Neural progenitor cell (in vitro differentiated cells): ENCODE data around the gene TAX1BP3. TPM values are rescaled to one million over a fixed set of nuclear protein-coding genes. Genes with fewer than 3 reads are reported as not detected.
A peak's percentile ranks its signal among the peaks of the same experiment; 100 is the strongest.

ENCODE experiments used
- DNase-seq: peaks from one replicate; pipeline ENCODE4 v3.0.0-alpha.2; 2016; ENCODE audit warnings: low spot score
- H2AFZ ChIP-seq: fragments of 200-600 bp; sonication (generic); replicated peaks from 2 replicates; pipeline ENCODE4 v1.6.1; 2016; ENCODE audit warnings: antibody characterized with exemption
- H3F3A ChIP-seq: fragments of 200-600 bp; sonication (generic); 2 replicates; pipeline ENCODE4 v1.6.1; 2016; ENCODE audit warnings: antibody characterized with exemption, low read depth
- H3K27ac ChIP-seq: fragments of 200-600 bp; sonication (generic); 2 replicates; pipeline ENCODE4 v1.5.1; 2016; ENCODE audit warnings: mild to moderate bottlenecking
- H3K27me3 ChIP-seq: fragments of 200-600 bp; sonication (generic); 2 replicates; pipeline ENCODE4 v1.6.1; 2016; ENCODE audit warnings: mild to moderate bottlenecking, moderate library complexity
- H3K36me3 ChIP-seq: fragments of 200-600 bp; sonication (generic); 2 replicates; pipeline ENCODE4 v1.5.1; 2016
- H3K4me1 ChIP-seq: fragments of 200-600 bp; sonication (generic); 2 replicates; pipeline ENCODE4 v1.6.1; 2016; ENCODE audit warnings: mixed run types
- H3K4me2 ChIP-seq: fragments of 200-600 bp; sonication (generic); 2 replicates; pipeline ENCODE4 v1.6.1; 2016
- H3K4me3 ChIP-seq: fragments of 200-600 bp; sonication (generic); 2 replicates; pipeline ENCODE4 v1.5.1; 2016
- H3K79me2 ChIP-seq: fragments of 200-600 bp; sonication (generic); 2 replicates; pipeline ENCODE4 v1.6.1; 2016; ENCODE audit warnings: low read depth
- H3K9ac ChIP-seq: fragments of 200-600 bp; sonication (generic); 2 replicates; pipeline ENCODE4 v1.6.1; 2016
- H3K9me3 ChIP-seq: fragments of 200-600 bp; sonication (generic); 2 replicates; pipeline ENCODE4 v1.5.1; 2016; ENCODE audit warnings: low read depth
- H4K20me1 ChIP-seq: fragments of 200-600 bp; sonication (generic); 2 replicates; pipeline ENCODE4 v1.6.1; 2016; ENCODE audit warnings: low read depth
- H3K27ac Mint-ChIP-seq: 3 replicates; pipeline ENCODE4 v1.8.0; 2021; ENCODE audit warnings: mixed read lengths
- H3K27me3 Mint-ChIP-seq: 2 replicates; pipeline ENCODE4 v1.8.0; 2022; ENCODE audit warnings: low read depth, mild to moderate bottlenecking, inconsistent platforms, moderate library complexity, mixed read lengths; ENCODE audit not compliant: insufficient read depth
- H3K36me3 Mint-ChIP-seq: 3 replicates; pipeline ENCODE4 v1.8.0; 2021; ENCODE audit warnings: mixed read lengths
- H3K4me1 Mint-ChIP-seq: 3 replicates; pipeline ENCODE4 v1.8.0; 2021; ENCODE audit warnings: mixed read lengths
- H3K4me3 Mint-ChIP-seq: 3 replicates; pipeline ENCODE4 v1.8.0; 2021; ENCODE audit warnings: mild to moderate bottlenecking, moderate library complexity, mixed read lengths
- H3K9me3 Mint-ChIP-seq: 3 replicates; pipeline ENCODE4 v1.8.0; 2020; ENCODE audit warnings: mixed read lengths
- EZH2 ChIP-seq: fragments of 200-600 bp; sonication (generic); IDR thresholded peaks from 2 replicates; pipeline ENCODE4 v1.6.1; 2017; ENCODE audit warnings: antibody characterized with exemption, mild to moderate bottlenecking, moderate library complexity
- EZH2phosphoT487 ChIP-seq: fragments of 200-600 bp; sonication (generic); IDR thresholded peaks from 2 replicates; pipeline ENCODE4 v1.6.1; 2017; ENCODE audit warnings: antibody characterized with exemption
- total RNA-seq: library from RNA; depleted of rRNA; stranded (reverse); fragments of >200 nt; gene quantifications from 2 replicates; pipeline ENCODE4 v1.2.3, GENCODE V29; 2015; ENCODE audit warnings: low replicate concordance
- TF ChIP-seq, protein P1 (sequence below): fragments of 200-600 bp; sonication (generic); IDR thresholded peaks from 2 replicates; pipeline ENCODE4 v1.5.1; 2017; ENCODE audit warnings: antibody characterized with exemption, mild to moderate bottlenecking

The TAX1BP3 gene
- total RNA-seq, 1 donor from 2014 or later: 27.3 TPM

DNA sequence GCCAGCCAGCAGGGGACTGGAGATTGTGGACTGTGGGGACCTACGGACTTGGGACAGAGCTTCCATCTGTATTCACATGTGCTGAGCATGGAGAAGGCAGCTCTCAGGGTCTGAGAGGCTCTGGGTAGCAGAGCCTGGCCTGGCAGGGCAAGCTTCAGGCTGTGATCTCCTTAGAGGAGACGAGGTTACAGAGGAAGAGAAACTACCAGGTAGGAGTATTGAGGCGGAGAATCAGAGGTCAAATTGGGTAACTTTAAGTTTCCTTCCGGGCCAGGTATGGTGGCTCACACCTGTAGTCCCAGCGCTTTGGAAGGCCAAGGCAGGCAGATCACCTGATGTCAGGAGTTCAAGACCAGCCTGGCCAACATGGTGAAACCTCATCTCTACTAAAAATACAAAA, 23.1 kb downstream of the TAX1BP3 start:
- H2AFZ ChIP-seq: no peak overlapping the region
- Mint-ChIP-seq H3K9me3 (no peaks in the 10 kb centered on the region), H3K36me3 (peaks cover 6% of the 10 kb centered on the region), H3K4me3 (no peak overlapping the region), H3K27ac (no peak overlapping the region), H3K27me3 (no peaks in the 10 kb centered on the region), H3K4me1 (peaks cover 20% of the 10 kb centered on the region)
- no peak for TF ChIP-seq EZH2phosphoT487
- TF ChIP-seq, protein P1, sequence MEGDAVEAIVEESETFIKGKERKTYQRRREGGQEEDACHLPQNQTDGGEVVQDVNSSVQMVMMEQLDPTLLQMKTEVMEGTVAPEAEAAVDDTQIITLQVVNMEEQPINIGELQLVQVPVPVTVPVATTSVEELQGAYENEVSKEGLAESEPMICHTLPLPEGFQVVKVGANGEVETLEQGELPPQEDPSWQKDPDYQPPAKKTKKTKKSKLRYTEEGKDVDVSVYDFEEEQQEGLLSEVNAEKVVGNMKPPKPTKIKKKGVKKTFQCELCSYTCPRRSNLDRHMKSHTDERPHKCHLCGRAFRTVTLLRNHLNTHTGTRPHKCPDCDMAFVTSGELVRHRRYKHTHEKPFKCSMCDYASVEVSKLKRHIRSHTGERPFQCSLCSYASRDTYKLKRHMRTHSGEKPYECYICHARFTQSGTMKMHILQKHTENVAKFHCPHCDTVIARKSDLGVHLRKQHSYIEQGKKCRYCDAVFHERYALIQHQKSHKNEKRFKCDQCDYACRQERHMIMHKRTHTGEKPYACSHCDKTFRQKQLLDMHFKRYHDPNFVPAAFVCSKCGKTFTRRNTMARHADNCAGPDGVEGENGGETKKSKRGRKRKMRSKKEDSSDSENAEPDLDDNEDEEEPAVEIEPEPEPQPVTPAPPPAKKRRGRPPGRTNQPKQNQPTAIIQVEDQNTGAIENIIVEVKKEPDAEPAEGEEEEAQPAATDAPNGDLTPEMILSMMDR: no peak
- no peak for TF ChIP-seq EZH2
- H3F3A ChIP-seq: no peaks in the 10 kb centered on the region
- no peak overlapping the region for H3K9ac ChIP-seq
- DNase-seq: no peak
- H3K36me3 ChIP-seq: no peaks in the 10 kb centered on the region
- no peaks in the 10 kb centered on the region for H4K20me1 ChIP-seq
- no peaks in the 10 kb centered on the region for H3K27me3 ChIP-seq
- no peaks in the 10 kb centered on the region for H3K79me2 ChIP-seq
- peaks cover under 1% of the 10 kb centered on the region for H3K4me1 ChIP-seq
- H3K27ac ChIP-seq: no peak overlapping the region
- no peaks in the 10 kb centered on the region for H3K9me3 ChIP-seq
- H3K4me3 ChIP-seq: no peak overlapping the region
- H3K4me2 ChIP-seq: no peak overlapping the region

DNA sequence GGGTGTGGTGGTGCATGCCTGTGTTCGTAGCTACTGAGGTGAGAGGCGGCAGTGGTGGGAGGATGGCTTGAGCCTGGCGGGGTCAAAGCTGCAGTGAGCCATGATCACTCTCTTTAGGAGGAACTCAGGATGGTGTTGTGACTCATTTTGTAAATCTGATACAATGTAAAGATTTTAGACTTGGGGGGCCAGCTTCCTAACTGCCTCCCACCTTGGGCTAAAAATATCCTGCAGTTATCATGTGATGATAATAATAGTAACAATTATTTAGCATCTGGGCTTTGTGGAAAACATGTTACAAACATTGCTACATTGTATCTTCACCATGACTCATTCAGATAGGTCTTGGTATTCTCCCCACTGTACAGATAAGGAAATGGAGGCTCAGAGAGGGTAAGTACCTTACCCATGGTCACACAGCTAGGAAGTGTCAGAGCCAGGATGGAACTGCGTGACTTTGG, 24.5 kb downstream of the TAX1BP3 start:
- no peak for DNase-seq
- Mint-ChIP-seq H3K4me1 (peaks cover 27% of the 10 kb centered on the region), H3K27me3 (no peaks in the 10 kb centered on the region), H3K27ac (peak overlapping the region; percentile 61), H3K9me3 (no peaks in the 10 kb centered on the region), H3K36me3 (peaks cover 6% of the 10 kb centered on the region), H3K4me3 (no peak overlapping the region)
- no peaks in the 10 kb centered on the region for H3K79me2 ChIP-seq
- no peak overlapping the region for H3K27ac ChIP-seq
- no peaks in the 10 kb centered on the region for H4K20me1 ChIP-seq
- no peaks in the 10 kb centered on the region for H3K27me3 ChIP-seq
- no peak for TF ChIP-seq EZH2phosphoT487
- TF ChIP-seq, protein P1: no peak
- no peak for TF ChIP-seq EZH2
- no peaks in the 10 kb centered on the region for H3K9me3 ChIP-seq
- no peak overlapping the region for H3K4me2 ChIP-seq
- no peak overlapping the region for H2AFZ ChIP-seq
- peaks cover 8% of the 10 kb centered on the region for H3K4me1 ChIP-seq
- no peaks in the 10 kb centered on the region for H3F3A ChIP-seq
- no peaks in the 10 kb centered on the region for H3K36me3 ChIP-seq
- no peak overlapping the region for H3K9ac ChIP-seq
- no peak overlapping the region for H3K4me3 ChIP-seq

DNA sequence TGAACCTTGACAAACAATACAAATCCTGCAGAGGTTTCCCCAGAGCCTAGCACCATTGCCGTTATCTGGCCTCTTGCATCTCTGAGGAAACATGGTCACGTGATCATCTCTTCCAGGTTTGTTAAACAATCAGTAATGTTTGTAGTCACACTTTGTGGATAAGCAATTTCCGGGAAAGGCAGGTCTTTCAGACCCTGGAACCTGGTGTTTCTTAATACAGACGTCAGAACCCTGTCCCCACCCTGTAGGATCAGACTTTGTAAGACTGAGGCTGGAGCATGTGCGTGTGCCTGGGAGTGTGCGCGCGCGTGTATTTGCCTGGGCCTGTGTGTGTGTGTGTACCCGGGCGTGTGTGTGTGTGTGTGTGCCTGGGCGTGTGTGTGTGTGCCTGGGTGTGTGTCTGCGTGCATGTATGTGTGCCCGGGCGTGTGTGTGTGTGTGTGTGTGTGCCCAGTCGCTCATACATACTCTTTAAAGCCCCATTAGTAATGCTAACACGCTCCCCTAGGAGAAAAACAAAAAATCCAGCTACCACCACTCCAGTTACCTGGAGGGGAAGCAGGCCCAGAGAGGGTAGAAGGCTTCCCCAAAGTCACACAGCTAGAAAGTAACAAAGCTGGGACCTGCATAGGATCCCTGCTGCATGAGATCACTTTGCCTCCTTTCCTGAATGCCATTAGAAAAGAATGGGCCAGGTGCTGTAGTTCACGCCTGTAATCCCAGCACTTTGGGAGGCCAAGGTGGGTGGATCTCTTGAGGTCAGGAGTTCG, 26.5 kb downstream of the TAX1BP3 start:
- no peaks in the 10 kb centered on the region for H3K27me3 Mint-ChIP-seq
- no peaks in the 10 kb centered on the region for H3K27me3 ChIP-seq
- H3K9me3 ChIP-seq: no peaks in the 10 kb centered on the region
- H4K20me1 ChIP-seq: peaks cover 3% of the 10 kb centered on the region
- peaks cover 8% of the 10 kb centered on the region for H3K4me1 ChIP-seq
- no peak overlapping the region for H3K4me2 ChIP-seq
- H3K36me3 ChIP-seq: no peaks in the 10 kb centered on the region
- peaks cover 22% of the 10 kb centered on the region for H3K4me1 Mint-ChIP-seq
- H3K79me2 ChIP-seq: no peaks in the 10 kb centered on the region
- TF ChIP-seq EZH2 (no peak), EZH2phosphoT487 (no peak)
- TF ChIP-seq, protein P1: no peak
- H3K36me3 Mint-ChIP-seq: peaks cover 1% of the 10 kb centered on the region
- no peak overlapping the region for H3K4me3 Mint-ChIP-seq
- H3F3A ChIP-seq: no peaks in the 10 kb centered on the region
- H3K27ac Mint-ChIP-seq: no peak overlapping the region
- H3K4me3 ChIP-seq: no peak overlapping the region
- H3K27ac ChIP-seq: no peak overlapping the region
- no peak overlapping the region for H3K9ac ChIP-seq
- no peak for DNase-seq
- H2AFZ ChIP-seq: no peak overlapping the region
- no peaks in the 10 kb centered on the region for H3K9me3 Mint-ChIP-seq
